HUES6 (cell line): ENCODE measurements around the gene COL25A1.

Source experiments
- H3K27ac ChIP-seq: 2 replicates; pipeline ENCODE4 v1.7.0; 2013; ENCODE audit warnings: low read depth, mild to moderate bottlenecking, low read length, inconsistent platforms
- H3K27me3 ChIP-seq: 2 replicates; pipeline ENCODE4 v1.6.1; 2013; ENCODE audit warnings: low read length; ENCODE audit not compliant: control insufficient read depth, insufficient read depth
- H3K36me3 ChIP-seq: 2 replicates; pipeline ENCODE4 v1.6.1; 2013; ENCODE audit warnings: low read length; ENCODE audit not compliant: control insufficient read depth, insufficient read depth
- H3K4me1 ChIP-seq: 2 replicates; pipeline ENCODE4 v1.6.1; 2013; ENCODE audit warnings: low read length; ENCODE audit not compliant: control insufficient read depth, insufficient read depth
- H3K4me3 ChIP-seq: 2 replicates; pipeline ENCODE4 v1.5.1; 2013; ENCODE audit warnings: low read depth, low read length
- H3K9ac ChIP-seq: one replicate; pipeline ENCODE4 v1.6.1; 2013; ENCODE audit warnings: mild to moderate bottlenecking, low read length
- H3K9me3 ChIP-seq: 2 replicates; pipeline ENCODE4 v1.6.1; 2013; ENCODE audit warnings: low read depth, low read length; ENCODE audit not compliant: control insufficient read depth, insufficient read depth

COL25A1 gene

GRCh38 chr4:108919226-108919893, 383.1 kb downstream of the COL25A1 start:
- H3K9me3 ChIP-seq = no peaks in the 10 kb centered on the region
- no peak overlapping the region for H3K27ac ChIP-seq
- no peak overlapping the region for H3K4me3 ChIP-seq
- H3K4me1 ChIP-seq = no peaks in the 10 kb centered on the region
- H3K36me3 ChIP-seq = no peaks in the 10 kb centered on the region
- no peaks in the 10 kb centered on the region for H3K27me3 ChIP-seq
- H3K9ac ChIP-seq = no peak overlapping the region

- H3K9ac ChIP-seq = no peak overlapping the region
- no peaks in the 10 kb centered on the region for H3K27me3 ChIP-seq
- H3K9me3 ChIP-seq = no peaks in the 10 kb centered on the region
- H3K4me3 ChIP-seq = no peak overlapping the region
- no peaks in the 10 kb centered on the region for H3K36me3 ChIP-seq
- no peaks in the 10 kb centered on the region for H3K4me1 ChIP-seq
- H3K27ac ChIP-seq = no peak overlapping the region
These were observed 385.2 kb downstream of the COL25A1 start for GRCh38 chr4:108917255-108917654.

- Histone ChIP-seq H3K9me3 (no peaks in the 10 kb centered on the region), H3K9ac (no peak overlapping the region), H3K27ac (no peak overlapping the region), H3K4me1 (no peaks in the 10 kb centered on the region), H3K27me3 (no peaks in the 10 kb centered on the region), H3K36me3 (no peaks in the 10 kb centered on the region), H3K4me3 (no peak overlapping the region)
These were observed 385.8 kb downstream of the COL25A1 start for GRCh38 chr4:108916638-108917037.

- no peak overlapping the region for H3K9ac ChIP-seq
- no peak overlapping the region for H3K4me3 ChIP-seq
- no peaks in the 10 kb centered on the region for H3K9me3 ChIP-seq
- H3K27ac ChIP-seq = no peak overlapping the region
- H3K27me3 ChIP-seq = no peaks in the 10 kb centered on the region
- H3K4me1 ChIP-seq = peaks cover 4% of the 10 kb centered on the region; the same call in 1 of the 2 replicates
- no peaks in the 10 kb centered on the region for H3K36me3 ChIP-seq
These were observed 395.5 kb downstream of the COL25A1 start for GRCh38 chr4:108906866-108907367.

GRCh38 chr4:108906006-108906405, 396.5 kb downstream of the COL25A1 start:
- Histone ChIP-seq H3K36me3 (no peaks in the 10 kb centered on the region), H3K27ac (no peak overlapping the region), H3K4me1 (peaks cover 4% of the 10 kb centered on the region; the same call in 1 of the 2 replicates), H3K9me3 (no peaks in the 10 kb centered on the region), H3K9ac (no peak overlapping the region), H3K4me3 (no peak overlapping the region), H3K27me3 (no peaks in the 10 kb centered on the region)

- no peaks in the 10 kb centered on the region for H3K27me3 ChIP-seq
- peaks cover 8% of the 10 kb centered on the region; the same call in 1 of the 2 replicates for H3K4me1 ChIP-seq
- H3K27ac ChIP-seq = no peak overlapping the region
- no peak overlapping the region for H3K4me3 ChIP-seq
- H3K36me3 ChIP-seq = no peaks in the 10 kb centered on the region
- H3K9ac ChIP-seq = no peak overlapping the region
- no peaks in the 10 kb centered on the region for H3K9me3 ChIP-seq
These were observed 398.8 kb downstream of the COL25A1 start for GRCh38 chr4:108903464-108904221.

GRCh38 chr4:108902769-108903168, 399.7 kb downstream of the COL25A1 start:
- peaks cover 8% of the 10 kb centered on the region; the same call in 1 of the 2 replicates for H3K4me1 ChIP-seq
- no peaks in the 10 kb centered on the region for H3K9me3 ChIP-seq
- H3K27ac ChIP-seq = no peak overlapping the region
- H3K9ac ChIP-seq = no peak overlapping the region
- no peaks in the 10 kb centered on the region for H3K27me3 ChIP-seq
- H3K4me3 ChIP-seq = no peak overlapping the region
- H3K36me3 ChIP-seq = no peaks in the 10 kb centered on the region

GRCh38 chr4:108901291-108901690, 401.2 kb downstream of the COL25A1 start:
- H3K27ac ChIP-seq = no peak overlapping the region
- H3K27me3 ChIP-seq = no peaks in the 10 kb centered on the region
- no peaks in the 10 kb centered on the region for H3K36me3 ChIP-seq
- no peaks in the 10 kb centered on the region for H3K9me3 ChIP-seq
- peaks cover 8% of the 10 kb centered on the region for H3K4me1 ChIP-seq
- no peak overlapping the region for H3K4me3 ChIP-seq
- H3K9ac ChIP-seq = no peak overlapping the region

GRCh38 chr4:108900018-108900580, 402.4 kb downstream of the COL25A1 start:
- Histone ChIP-seq H3K27me3 (no peaks in the 10 kb centered on the region), H3K4me3 (no peak overlapping the region), H3K27ac (no peak overlapping the region), H3K9me3 (no peaks in the 10 kb centered on the region), H3K36me3 (no peaks in the 10 kb centered on the region), H3K4me1 (peaks cover 4% of the 10 kb centered on the region), H3K9ac (no peak overlapping the region)

GRCh38 chr4:108893468-108893867, 409.0 kb downstream of the COL25A1 start:
- Histone ChIP-seq H3K4me1 (peaks cover 14% of the 10 kb centered on the region), H3K9me3 (no peaks in the 10 kb centered on the region), H3K36me3 (no peaks in the 10 kb centered on the region), H3K27me3 (no peaks in the 10 kb centered on the region), H3K9ac (no peak overlapping the region), H3K27ac (no peak overlapping the region), H3K4me3 (no peak overlapping the region)
